Measurements from ENCODE around the gene FGFR4.

FGFR4 gene

DNA sequence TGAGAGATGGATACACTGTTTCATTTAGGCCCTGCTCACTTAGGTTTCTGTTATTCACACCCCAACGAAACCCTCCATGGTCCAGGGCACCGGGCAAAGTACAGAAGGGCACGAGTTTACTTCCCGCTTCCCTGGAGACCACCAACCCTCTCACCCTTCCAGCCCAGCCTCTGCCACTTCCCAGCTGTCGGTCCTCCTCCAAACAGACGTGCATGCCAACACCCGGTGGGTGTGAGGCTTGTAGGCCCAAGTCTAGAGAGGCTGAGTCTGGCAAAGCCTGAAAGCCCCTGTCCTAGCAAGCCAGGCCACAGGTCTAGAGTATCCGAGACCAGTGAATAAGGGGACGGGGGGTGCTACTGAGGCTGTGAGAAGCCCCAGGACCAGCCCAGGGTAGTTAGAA is 7.1 kb upstream of the FGFR4 start:
- no peak overlapping the region for H3K9ac ChIP-seq (ENCODE audit: low read depth, low read length)
- ATAC-seq (ENCODE audit: insufficient read depth, low read depth) = 0 out of 3 replicates have a peak, but pooled peaks have one; percentile 9
- DNase-seq = no peak
- H4K20me1 ChIP-seq (ENCODE audit: insufficient read depth, low read length) = no peaks in the 10 kb centered on the region
- no peak overlapping the region for H3K4me2 ChIP-seq (ENCODE audit: insufficient read depth, low read length)
- TF ChIP-seq EZH2 (IDR thresholded peaks at IDR 0.05; ENCODE audit: borderline replicate concordance, low read depth, low read length, severe bottlenecking) (no peak), CTCF (IDR thresholded peaks at IDR 0.05; ENCODE audit: borderline replicate concordance, extremely low read depth, low read length, poor library complexity, severe bottlenecking) (no peak)
- no peaks in the 10 kb centered on the region for H3K9me3 ChIP-seq (ENCODE audit: insufficient read depth, low read length, severe bottlenecking)
- H3K27me3 ChIP-seq (ENCODE audit: insufficient read depth, low read length, poor library complexity) = no peaks in the 10 kb centered on the region
- H3K27ac ChIP-seq (ENCODE audit: low read length) = no peak overlapping the region
- H3K79me2 ChIP-seq (ENCODE audit: insufficient read depth, low read length) = no peaks in the 10 kb centered on the region
- H3K4me3 ChIP-seq (ENCODE audit: low read depth in 1 of 2, low read length in 2 of 2) = no peak overlapping the region
- no peaks in the 10 kb centered on the region for H3K4me1 ChIP-seq (ENCODE audit: insufficient read depth, low read length)
- H2AFZ ChIP-seq (ENCODE audit: low read depth, low read length) = no peak overlapping the region
- no peaks in the 10 kb centered on the region for H3K36me3 ChIP-seq (ENCODE audit: insufficient read depth, low read length)

GRCh38 chr5:177080265-177080664 is 6.5 kb upstream of the FGFR4 start:
- no peak overlapping the region for H3K4me2 ChIP-seq (ENCODE audit: insufficient read depth, low read length)
- H3K9ac ChIP-seq (ENCODE audit: low read depth, low read length) = no peak overlapping the region
- DNase-seq (no peak), ATAC-seq (ENCODE audit: insufficient read depth, low read depth) (no peak)
- H3K36me3 ChIP-seq (ENCODE audit: insufficient read depth, low read length) = no peaks in the 10 kb centered on the region
- H3K27me3 ChIP-seq (ENCODE audit: insufficient read depth, low read length, poor library complexity) = no peaks in the 10 kb centered on the region
- TF ChIP-seq EZH2 (IDR thresholded peaks at IDR 0.05; ENCODE audit: borderline replicate concordance, low read depth, low read length, severe bottlenecking) (no peak), CTCF (IDR thresholded peaks at IDR 0.05; ENCODE audit: borderline replicate concordance, extremely low read depth, low read length, poor library complexity, severe bottlenecking) (no peak)
- H3K4me3 ChIP-seq (ENCODE audit: low read depth in 1 of 2, low read length in 2 of 2) = no peak overlapping the region
- H3K4me1 ChIP-seq (ENCODE audit: insufficient read depth, low read length) = no peaks in the 10 kb centered on the region
- no peaks in the 10 kb centered on the region for H3K9me3 ChIP-seq (ENCODE audit: insufficient read depth, low read length, severe bottlenecking)
- no peaks in the 10 kb centered on the region for H3K79me2 ChIP-seq (ENCODE audit: insufficient read depth, low read length)
- no peak overlapping the region for H3K27ac ChIP-seq (ENCODE audit: low read length)
- no peak overlapping the region for H2AFZ ChIP-seq (ENCODE audit: low read depth, low read length)
- H4K20me1 ChIP-seq (ENCODE audit: insufficient read depth, low read length) = no peaks in the 10 kb centered on the region

GRCh38 chr5:177081859-177082258 is 4.9 kb upstream of the FGFR4 start:
- Histone ChIP-seq H3K9ac (ENCODE audit: low read depth, low read length) (no peak overlapping the region), H3K4me2 (ENCODE audit: insufficient read depth, low read length) (no peak overlapping the region), H4K20me1 (ENCODE audit: insufficient read depth, low read length) (no peaks in the 10 kb centered on the region), H3K27me3 (ENCODE audit: insufficient read depth, low read length, poor library complexity) (no peaks in the 10 kb centered on the region), H3K9me3 (ENCODE audit: insufficient read depth, low read length, severe bottlenecking) (no peaks in the 10 kb centered on the region), H2AFZ (ENCODE audit: low read depth, low read length) (no peak overlapping the region), H3K4me1 (ENCODE audit: insufficient read depth, low read length) (no peaks in the 10 kb centered on the region), H3K79me2 (ENCODE audit: insufficient read depth, low read length) (no peaks in the 10 kb centered on the region), H3K4me3 (ENCODE audit: low read depth in 1 of 2, low read length in 2 of 2) (no peak overlapping the region), H3K36me3 (ENCODE audit: insufficient read depth, low read length) (no peaks in the 10 kb centered on the region), H3K27ac (ENCODE audit: low read length) (no peak overlapping the region)
- DNase-seq (no peak), ATAC-seq (ENCODE audit: insufficient read depth, low read depth) (no peak)
- no peak for TF ChIP-seq CTCF (IDR thresholded peaks at IDR 0.05; ENCODE audit: borderline replicate concordance, extremely low read depth, low read length, poor library complexity, severe bottlenecking)
- TF ChIP-seq EZH2 (IDR thresholded peaks at IDR 0.05; ENCODE audit: borderline replicate concordance, low read depth, low read length, severe bottlenecking) = no peak

DNA sequence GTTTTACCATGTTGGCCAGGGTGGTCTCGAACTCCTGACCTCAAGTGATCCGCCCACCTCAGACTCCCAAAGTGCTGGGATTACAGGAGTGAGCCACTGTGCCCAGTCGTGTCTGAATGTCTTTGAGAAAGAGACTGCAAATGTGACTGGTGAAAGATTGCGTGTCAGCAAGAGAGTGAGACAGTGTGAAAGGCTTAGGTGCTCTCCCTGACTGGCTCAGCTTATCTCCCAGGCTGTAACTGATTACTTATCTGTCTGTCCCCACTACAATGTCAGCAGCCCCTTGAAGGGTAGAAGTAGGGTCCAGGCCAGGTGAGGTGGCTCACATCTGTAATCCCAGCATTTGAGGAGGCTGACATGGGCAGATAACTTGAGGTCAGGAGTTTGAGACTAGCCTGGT is 3.4 kb upstream of the FGFR4 start:
- Histone ChIP-seq H3K4me2 (ENCODE audit: insufficient read depth, low read length) (no peak overlapping the region), H3K79me2 (ENCODE audit: insufficient read depth, low read length) (no peaks in the 10 kb centered on the region), H3K36me3 (ENCODE audit: insufficient read depth, low read length) (no peaks in the 10 kb centered on the region), H3K9me3 (ENCODE audit: insufficient read depth, low read length, severe bottlenecking) (no peaks in the 10 kb centered on the region), H3K4me1 (ENCODE audit: insufficient read depth, low read length) (no peaks in the 10 kb centered on the region), H4K20me1 (ENCODE audit: insufficient read depth, low read length) (no peaks in the 10 kb centered on the region), H3K4me3 (ENCODE audit: low read depth in 1 of 2, low read length in 2 of 2) (no peak overlapping the region), H3K27ac (ENCODE audit: low read length) (no peak overlapping the region), H3K27me3 (ENCODE audit: insufficient read depth, low read length, poor library complexity) (no peaks in the 10 kb centered on the region), H3K9ac (ENCODE audit: low read depth, low read length) (no peak overlapping the region), H2AFZ (ENCODE audit: low read depth, low read length) (no peak overlapping the region)
- ATAC-seq (ENCODE audit: insufficient read depth, low read depth) (no peak), DNase-seq (no peak)
- TF ChIP-seq CTCF (IDR thresholded peaks at IDR 0.05; ENCODE audit: borderline replicate concordance, extremely low read depth, low read length, poor library complexity, severe bottlenecking) = no peak
- no peak for TF ChIP-seq EZH2 (IDR thresholded peaks at IDR 0.05; ENCODE audit: borderline replicate concordance, low read depth, low read length, severe bottlenecking)
